DMS114 treated with DMSO at 0.1 percent for 48 hours (cell line): ENCODE data around the gene ACP2.
A peak's percentile ranks its signal among the peaks of the same experiment; 100 is the strongest.

Experiments used
- DNase-seq: peaks from one replicate; lab custom pipeline; 2025; ENCODE audit not compliant: unreplicated experiment; lab: John Stamatoyannopoulos, UW

Gene ACP2

DNA sequence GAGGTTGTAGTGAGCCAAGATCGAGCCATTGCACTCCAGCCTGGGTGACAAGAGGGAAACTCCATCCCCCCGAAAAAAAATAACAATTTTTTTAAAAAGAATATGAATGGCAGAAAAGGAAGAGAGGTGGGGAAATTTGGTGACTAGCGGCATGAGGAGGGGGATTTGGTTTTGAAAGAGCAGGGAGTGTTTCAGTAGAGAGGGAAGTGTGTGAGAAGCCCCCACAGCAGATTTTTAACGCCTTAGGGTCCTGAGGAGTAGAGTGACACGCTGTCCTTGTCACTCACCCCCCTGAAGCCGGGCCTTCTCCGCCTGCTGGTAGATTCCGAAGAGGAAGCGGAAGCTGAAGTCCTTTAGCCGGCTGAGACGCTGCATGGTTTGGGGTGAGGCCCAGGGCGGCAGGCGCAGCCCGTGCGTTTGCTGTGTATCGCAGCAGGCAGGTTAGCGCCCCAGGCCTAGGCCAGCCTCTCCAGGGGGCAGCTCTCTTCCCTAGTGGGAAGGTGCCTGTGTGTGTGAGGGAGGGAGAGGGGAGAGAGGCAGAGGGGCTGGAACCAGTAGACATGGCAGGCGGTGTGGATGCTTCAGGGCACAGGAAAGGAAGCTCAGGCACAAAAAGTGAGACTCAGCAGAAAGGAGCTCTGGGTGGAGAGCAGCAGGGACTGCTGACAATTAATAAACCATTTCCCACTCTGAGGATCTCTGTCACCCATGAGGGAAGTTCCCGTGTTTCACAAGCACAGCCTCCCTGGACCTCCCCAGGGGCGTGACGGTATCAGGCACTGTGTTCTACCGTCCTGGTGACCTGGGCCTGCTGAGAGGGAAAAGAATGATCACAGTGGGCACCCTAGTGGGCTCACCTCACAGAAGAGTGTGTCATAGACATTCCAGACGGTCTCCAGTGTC lies 3.9 kb downstream of the ACP2 start:
- DNase-seq = no peak

DNA sequence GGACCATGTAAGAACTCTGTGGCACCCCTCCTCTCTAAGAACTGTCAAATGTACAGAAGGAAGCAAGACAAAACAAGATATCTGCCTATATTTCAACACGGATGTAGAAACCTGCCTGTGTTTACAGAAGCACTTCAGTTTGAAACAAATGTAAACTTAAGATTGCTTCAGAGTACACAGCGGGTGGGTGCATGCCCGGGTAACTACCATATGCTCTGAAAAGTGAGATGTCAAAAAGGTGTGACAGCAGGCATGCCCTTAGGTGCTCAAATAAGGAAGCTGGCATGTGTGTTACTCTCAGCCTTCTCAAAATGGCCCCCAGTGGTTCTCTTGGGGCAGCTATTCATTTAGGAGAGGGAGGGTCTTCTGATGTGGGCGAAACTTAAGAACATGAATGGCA lies 5.2 kb downstream of the ACP2 start:
- DNase-seq = no peak

DNA sequence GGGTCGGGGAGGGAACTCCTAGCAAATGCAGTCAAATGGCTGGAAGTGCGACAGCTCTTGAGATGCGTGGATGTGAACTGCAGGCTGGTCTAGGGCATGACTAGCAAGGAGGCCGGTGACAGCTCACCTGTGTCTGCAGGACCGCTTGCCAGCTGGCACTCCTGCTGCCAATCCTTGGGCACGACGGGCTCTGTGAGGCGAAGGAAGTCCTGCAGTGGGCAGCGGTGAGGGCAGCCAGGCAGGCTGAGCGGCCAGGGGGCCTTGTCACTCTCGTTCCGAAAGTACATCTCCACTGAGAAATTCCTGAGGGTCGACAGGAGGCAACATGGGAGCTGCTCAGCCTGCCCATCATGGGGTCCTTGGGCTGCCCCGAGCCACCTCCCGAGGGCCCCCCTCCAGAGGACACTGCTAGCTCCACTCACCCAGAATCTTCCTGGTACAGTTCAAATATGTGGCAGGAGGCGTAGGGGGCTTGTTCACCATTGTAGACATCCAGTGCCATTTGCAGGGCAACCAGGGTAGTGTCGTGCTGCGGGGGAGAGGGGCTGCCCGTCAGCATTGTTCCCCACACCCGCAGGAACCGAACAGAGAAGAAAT lies 5.9 kb downstream of the ACP2 start:
- no peak for DNase-seq

DNA sequence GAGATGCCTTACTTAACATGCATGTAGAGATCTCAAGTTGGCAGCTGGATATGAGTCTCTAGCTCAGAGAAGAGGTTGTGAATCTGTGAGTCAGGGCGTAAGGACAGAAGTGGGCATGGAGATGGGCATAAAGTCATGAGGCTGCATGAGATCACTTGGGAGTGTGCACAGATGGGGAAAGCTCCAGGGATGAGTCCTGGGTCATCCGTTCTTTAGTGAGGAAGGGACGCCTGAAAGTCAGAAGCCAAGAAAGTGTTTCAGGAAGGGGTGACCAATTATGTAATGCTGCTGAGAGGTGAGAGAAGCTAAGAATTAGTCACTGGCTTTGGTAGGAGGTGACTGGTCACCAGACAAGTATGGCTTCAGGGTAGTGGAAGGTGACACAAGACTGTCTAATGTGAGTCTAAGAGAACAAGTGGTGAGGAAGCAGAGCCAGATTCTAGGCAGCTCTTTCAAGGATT lies 6.7 kb downstream of the ACP2 start:
- DNase-seq = no peak

DNA sequence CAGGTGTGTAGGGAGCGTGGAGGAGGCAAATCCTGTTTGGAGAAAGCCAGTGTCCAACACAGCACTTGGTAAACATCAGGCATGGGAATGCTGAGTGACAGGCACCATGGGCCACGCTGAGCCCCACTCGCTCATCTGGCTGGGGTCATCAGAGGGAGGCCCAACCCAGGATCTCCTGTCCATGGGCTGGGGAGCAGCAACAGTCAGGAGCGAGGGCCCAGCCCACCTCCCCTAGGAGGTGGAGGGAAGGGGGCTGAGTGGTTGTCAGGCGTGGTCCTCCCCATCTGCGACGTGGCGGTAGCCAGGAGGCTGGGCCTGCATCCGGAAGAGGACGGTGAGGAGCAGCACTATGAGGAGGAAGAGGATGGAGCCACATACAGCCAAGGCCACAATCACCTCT lies 8.8 kb downstream of the ACP2 start:
- DNase-seq = no peak

DNA sequence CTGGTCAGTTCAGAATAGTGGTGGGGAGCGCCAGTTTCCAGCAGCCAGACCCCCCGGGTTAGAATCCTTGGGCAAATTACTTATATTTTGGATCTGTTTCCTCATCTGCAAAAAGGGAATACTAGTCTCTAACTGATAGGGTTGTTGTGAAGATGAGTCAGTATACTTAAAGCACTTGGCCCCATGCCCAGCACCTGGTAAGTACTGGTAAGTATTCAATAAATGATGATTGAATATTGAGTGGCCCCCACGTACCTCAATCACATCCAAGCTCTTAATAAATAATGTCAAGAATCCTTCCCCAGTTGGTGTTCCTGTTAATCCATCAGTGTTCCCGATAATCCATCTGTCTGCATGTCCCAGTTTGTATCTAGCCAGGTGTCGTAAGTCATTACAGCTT lies 12.1 kb downstream of the ACP2 start:
- DNase-seq = no peak

DNA sequence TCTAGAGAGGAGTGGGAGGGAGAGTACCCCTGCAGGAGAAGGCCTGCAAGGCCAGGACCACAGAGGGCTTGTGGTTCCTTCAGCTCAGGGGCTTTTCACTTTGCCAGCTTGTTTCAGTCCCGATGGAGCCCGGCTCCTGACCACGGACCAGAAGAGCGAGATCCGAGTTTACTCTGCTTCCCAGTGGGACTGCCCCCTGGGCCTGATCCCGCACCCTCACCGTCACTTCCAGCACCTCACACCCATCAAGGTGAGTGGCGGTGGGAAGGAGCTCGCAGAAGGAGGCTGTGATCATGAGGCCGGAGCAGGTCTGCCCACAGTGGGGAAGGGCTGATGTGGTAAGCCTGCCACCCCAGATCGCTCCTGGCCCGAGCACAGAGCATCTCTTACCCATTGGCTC lies 13.5 kb downstream of the ACP2 start:
- no peak for DNase-seq

DNA sequence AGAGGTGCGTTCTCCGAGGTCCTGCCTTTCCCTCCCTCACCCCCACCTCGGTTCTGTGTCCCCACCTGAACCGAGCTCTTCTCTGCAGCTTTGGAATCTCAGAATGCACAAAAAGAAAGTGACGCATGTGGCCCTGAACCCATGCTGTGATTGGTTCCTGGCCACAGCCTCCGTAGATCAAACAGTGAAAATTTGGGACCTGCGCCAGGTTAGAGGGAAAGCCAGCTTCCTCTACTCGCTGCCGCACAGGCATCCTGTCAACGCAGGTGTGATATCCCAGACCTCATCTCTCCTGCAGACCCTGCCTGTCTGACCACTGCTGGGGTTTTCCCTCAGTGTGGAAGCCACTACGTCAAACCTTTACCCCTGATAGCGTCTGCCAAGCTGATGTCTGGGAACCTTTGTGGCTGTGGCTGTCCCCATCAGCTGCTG lies 13.9 kb downstream of the ACP2 start:
- DNase-seq = no peak

DNA sequence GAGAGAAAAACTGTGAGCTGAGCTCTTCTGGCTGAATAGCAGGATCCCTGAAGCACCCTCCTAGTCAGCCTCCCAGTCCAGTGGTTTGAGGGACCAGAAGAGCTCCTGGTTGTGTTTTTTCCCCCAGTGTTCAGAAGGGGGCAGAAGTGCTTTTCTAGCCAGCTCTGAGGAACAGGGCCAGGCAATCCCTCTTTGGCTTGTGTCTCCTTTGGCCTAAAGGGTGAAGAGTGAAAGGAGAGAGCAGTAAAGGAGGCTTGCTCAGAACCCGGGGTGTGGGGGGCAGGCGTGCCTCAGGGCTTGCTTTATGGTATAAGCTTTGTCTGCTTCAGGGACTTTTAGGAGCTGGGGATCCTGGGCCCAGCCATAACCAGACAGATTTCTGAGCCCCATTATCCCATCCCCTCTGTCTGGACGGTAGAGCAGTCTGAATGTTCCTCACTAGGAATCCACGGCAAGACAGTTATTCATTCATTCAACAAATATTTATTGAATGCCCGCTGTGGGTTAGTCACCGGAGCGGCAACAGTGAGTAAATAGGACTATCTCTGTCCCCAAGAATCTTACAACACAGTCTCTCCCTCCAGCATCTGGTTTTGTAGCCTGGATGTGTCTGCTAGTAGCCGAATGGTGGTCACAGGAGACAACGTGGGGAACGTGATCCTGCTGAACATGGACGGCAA lies 14.5 kb downstream of the ACP2 start:
- no peak for DNase-seq

DNA sequence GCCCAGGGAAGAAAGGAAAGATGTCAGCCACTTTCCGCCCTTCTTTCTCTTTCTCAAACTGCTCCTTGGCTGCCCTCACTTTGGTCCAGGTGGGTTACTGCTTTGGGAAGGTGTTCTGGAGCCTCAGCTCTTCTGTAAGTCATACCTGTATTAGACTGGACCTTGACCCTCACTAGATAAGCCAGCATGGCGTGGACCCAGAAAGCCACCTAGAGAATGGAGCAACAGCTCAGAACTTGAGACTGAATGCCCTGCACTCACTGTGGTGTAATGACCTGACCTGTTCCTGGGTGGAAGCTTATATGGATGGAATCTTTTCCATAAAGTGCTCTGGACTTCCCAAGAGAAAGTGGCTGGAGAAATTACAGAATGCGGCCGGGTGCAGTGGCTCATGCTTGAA lies 15.6 kb downstream of the ACP2 start:
- no peak for DNase-seq

DNA sequence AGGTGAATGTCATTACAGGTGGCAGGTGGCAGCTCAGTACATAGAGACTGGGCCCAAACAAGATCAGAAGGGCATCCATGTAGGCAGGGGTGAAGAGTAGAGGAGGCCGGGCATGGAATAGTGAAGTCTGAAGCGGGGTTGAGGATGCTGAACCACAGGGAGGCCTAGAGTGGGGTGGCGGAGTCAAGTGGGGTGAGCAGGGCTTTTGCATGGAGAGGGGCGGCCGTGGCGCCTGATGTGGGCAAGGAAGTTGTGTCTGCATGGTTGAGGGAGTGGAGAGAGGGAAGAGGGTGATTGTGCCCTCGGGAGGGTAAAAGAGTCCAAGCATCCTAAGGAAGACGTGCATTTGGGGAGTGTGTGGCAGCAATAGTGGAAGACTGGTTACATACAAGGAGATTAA lies 19.5 kb downstream of the ACP2 start:
- no peak for DNase-seq

DNA sequence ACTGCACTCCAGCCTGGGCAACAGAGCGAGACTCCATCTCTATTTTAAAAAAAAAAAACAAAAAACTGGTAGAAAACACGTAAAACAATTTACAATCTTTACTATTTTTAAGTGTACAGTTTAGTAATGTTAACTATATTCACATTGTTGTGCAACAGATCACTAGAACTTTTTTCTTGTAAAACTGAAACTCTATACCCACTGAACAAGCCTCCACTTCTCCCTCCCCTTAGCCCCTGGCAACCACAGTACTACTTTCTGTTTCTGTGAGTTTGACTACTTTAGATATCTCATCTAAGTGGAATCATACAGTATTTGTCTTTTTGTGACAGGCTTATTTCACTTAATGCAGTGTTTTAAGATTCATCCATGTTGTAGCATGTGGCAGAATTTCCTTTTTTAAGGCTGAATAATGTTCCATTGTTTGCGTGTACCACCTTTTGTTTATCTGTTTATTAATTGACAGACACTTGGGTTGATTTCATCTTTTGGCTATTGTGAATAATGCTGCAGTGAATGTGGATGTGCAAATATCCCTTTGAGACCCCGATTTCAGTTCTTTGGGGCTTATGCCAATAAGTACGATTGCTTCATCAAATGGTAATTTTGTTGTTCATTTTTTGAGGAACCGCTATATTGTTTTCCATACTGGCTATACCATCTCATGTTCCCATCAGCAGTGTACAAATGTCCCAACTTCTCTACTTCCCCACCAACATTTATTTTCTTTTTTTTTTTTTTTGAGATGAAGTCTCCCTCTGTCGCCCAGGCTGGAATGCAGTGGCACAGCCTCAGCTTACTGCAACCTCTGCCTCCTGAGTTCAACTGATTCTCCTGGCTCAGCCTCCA lies 22.8 kb downstream of the ACP2 start:
- no peak for DNase-seq

DNA sequence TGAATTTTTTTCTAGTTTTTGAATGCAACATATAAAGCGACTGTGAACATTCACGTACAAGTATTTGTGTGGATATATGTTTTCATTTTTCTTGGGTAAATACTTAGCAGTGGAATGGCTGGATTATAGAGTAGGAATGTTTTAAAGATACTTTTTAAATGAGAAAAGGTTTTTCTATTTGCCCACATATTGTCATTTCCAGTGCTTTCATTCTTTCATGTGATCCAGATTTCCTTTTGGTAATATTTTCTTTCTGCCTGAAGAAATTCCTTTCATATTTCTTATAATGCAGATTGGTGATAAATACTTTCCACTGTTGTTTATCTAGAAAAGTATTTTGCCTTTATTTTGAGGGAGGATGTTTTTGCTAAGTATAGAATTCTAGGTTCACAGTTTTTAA lies 25.9 kb downstream of the ACP2 start:
- no peak for DNase-seq

DNA sequence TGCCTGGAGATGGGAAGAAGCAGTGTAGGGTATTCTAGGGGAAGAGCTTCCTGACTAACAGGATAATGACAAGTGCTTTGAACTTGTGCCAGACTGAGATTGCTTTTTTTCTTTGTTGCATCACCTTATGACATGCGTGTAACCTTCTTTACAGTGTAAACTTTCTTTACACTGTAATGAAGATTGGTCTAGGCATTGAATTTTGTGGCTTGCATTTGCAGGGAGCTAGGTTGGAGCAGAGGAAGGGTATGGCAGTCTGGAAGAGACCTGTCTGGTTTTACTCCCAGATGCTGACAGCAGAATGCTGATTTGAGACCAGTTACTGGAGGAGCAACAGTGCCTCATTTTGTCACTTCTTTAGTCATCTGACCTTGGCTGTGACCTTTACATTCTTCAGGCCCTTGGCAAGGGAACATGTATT lies 28.2 kb downstream of the ACP2 start:
- DNase-seq = no peak

DNA sequence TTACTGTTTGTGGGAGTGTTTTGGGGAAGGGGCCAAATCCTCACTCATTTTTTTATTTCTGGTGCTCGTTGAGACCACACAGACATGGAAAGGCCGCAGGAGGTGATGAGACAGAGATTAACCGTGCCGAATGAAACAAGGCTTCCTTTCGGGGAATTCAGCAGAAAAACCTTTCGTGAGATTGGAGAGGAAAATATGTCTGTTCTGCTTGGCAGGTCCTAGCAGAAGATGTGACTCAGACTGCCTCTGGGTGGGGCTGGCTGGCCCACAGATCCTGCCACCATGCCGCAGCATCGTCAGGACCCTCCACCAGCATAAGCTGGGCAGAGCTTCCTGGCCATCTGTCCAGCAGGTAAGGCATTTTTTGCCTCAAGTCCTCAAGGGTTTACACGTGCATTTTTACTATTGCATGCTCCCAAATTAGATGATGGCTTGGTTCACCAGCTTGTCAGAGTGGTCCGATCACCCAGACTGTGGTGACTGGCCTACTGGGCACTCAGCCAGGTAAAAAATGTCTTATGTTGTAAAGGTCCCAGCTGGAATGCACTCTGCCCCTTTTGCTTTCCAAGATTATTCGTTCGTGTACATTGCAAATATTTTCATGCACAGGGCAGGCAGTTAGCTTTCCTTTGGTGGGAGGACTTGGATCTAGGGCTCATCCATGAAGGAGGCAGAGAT lies 32.4 kb downstream of the ACP2 start:
- DNase-seq = no peak

DNA sequence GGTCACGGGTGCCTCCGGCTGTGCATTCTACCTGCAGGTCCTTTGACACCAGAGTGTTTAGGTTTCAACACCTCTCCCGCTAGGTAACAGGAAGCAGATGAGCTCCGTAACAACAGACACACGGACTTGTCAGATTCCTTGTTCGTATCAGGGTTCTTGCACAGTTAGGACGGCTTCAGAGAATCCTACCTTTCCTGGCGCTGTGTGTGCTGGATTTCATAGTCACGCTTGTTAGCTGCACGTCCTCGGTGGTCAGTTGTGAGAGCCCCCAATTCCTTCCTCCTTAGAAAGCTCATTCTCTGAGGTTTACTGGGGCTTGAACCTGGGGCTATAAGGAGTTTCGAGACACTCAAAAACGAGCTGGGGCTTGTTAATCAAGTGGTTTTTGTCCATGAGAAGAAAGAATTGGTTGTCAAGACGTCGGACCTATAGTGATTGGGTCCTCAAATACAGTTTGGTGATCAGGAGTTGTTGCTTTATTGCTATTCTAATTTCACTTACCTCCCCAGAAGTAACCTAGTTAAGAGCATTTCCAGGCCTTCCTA lies 33.2 kb downstream of the ACP2 start:
- DNase-seq = no peak

DNA sequence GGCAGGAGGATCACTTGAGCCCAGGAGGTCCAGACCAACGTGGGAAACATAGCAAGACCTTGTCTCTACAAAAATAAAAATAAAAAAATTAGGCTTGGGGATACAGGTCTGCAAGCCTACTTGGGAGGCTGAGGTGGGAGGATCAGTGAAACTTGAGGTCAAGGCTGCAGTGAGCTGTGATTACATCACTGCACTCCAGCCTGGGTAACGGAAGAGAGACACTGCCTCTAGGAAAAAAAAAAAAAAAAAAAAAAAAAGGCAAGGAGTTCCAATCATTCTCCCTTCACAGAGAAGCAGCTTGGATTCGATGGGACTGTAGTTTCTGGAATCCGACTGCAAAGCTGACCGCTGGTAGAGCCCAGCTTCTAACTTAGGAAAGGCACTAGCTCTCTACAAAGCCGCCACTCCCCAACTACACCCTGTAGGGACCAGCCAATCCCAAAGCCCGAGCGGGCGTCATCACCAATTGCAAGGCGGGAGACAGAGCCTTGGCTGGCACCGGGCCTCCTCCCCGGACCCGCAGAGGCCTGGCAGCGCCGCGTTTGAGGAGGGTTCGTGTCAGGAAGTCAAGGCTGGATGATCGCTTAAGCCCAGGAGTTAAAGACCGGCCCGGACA lies 34.6 kb downstream of the ACP2 start:
- peak; percentile 77 for DNase-seq

DNA sequence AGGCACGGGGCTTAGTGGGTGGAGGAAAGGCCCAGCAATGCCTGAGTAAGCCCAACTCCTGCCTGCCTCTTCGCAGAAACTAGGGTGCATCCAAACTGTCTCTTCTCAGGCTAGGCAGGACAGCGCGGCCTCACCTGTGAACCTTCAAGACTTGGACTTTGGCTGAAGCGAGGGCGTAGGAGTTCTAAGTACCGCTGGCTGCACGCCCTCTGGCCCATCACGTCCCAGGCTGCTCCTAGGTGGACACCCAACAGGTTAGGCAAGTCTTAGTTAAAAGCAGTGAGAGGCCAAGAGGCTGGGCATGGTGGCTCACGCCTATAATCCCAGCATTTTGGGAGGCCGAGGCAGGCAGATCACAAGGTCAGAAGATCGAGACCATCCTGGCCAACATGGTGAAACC lies 35.7 kb downstream of the ACP2 start:
- DNase-seq = no peak

DNA sequence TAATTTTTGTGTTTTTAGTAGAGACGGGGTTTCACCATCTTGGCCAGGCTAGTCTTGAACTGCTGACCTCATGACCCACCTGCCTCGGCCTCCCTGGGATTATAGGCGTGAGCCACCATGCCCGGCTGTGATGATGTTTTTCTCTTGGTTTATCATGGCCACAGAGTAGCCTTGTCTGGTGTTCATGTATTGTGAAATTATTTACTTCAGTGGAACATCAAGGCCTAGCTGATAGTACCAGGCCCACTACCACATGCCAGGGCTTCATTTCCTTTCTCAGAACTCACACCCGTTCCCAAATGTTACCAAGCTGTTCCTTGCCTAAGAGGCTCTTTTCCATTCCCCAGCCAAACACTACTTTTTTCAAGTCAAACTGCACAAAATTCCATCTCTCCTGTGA lies 40.0 kb downstream of the ACP2 start:
- DNase-seq = no peak
